Central memory CD8-positive, alpha-beta T cell (primary cell): ENCODE results near the gene PPARG.

Experiments used
- ATAC-seq: fragments of 150-1000 bp; cut with Tn5 transposase; replicated peaks from 2 replicates; pipeline ENCODE4 v1.10.0; 2022; ENCODE audit warnings: mild to moderate bottlenecking, moderate FRiP score, moderate number of reproducible peaks; ENCODE audit not compliant: poor library complexity, severe bottlenecking; ENCODE audit errors: extremely low read depth
- DNase-seq, 2 donors: peaks; one replicate each; pipeline ENCODE4 v3.0.0; 2021; ENCODE audit warnings: low spot score in 2 of 2
- H3K27ac Mint-ChIP-seq: one replicate; pipeline ENCODE4 v1.8.0; 2022; ENCODE audit warnings: low read depth, mild to moderate bottlenecking, moderate library complexity, mixed read lengths
- H3K27me3 Mint-ChIP-seq: one replicate; pipeline ENCODE4 v1.8.0; 2022; ENCODE audit warnings: mixed read lengths
- H3K36me3 Mint-ChIP-seq: one replicate; pipeline ENCODE4 v1.8.0; 2022; ENCODE audit warnings: mild to moderate bottlenecking, moderate library complexity, mixed read lengths; ENCODE audit not compliant: insufficient read depth
- H3K4me1 Mint-ChIP-seq: one replicate; pipeline ENCODE4 v1.8.0; 2022; ENCODE audit warnings: mixed read lengths
- H3K4me3 Mint-ChIP-seq: one replicate; pipeline ENCODE4 v1.8.0; 2022; ENCODE audit warnings: mild to moderate bottlenecking, moderate library complexity, mixed read lengths
- H3K9me3 Mint-ChIP-seq: one replicate; pipeline ENCODE4 v1.8.0; 2022; ENCODE audit warnings: mixed read lengths

Gene PPARG

GRCh38 chr3:12343047-12343501 lies 54.2 kb downstream of the PPARG start:
- Mint-ChIP-seq H3K27me3 (peaks cover 20% of the 10 kb centered on the region), H3K4me1 (no peaks in the 10 kb centered on the region), H3K36me3 (no peaks in the 10 kb centered on the region), H3K9me3 (no peaks in the 10 kb centered on the region), H3K27ac (no peak overlapping the region), H3K4me3 (no peak overlapping the region)
- ATAC-seq (no peak), DNase-seq (no peak)

- H3K9me3 Mint-ChIP-seq, result no peaks in the 10 kb centered on the region
- peaks cover 20% of the 10 kb centered on the region for H3K27me3 Mint-ChIP-seq
- no peaks in the 10 kb centered on the region for H3K36me3 Mint-ChIP-seq
- no peak overlapping the region for H3K27ac Mint-ChIP-seq
- no peak overlapping the region for H3K4me3 Mint-ChIP-seq
- DNase-seq (no peak), ATAC-seq (no peak)
- H3K4me1 Mint-ChIP-seq, result no peaks in the 10 kb centered on the region
Measured at GRCh38 chr3:12345141-12345561, 56.3 kb downstream of the PPARG start.

- Mint-ChIP-seq H3K9me3 (no peaks in the 10 kb centered on the region), H3K27ac (no peak overlapping the region), H3K27me3 (peaks cover 20% of the 10 kb centered on the region), H3K36me3 (no peaks in the 10 kb centered on the region), H3K4me1 (no peaks in the 10 kb centered on the region), H3K4me3 (no peak overlapping the region)
- ATAC-seq (no peak), DNase-seq (no peak)
Measured at GRCh38 chr3:12345584-12346494, 57.0 kb downstream of the PPARG start.

GRCh38 chr3:12347301-12347700 lies 58.4 kb downstream of the PPARG start:
- Mint-ChIP-seq H3K27ac (no peak overlapping the region), H3K27me3 (peaks cover 32% of the 10 kb centered on the region), H3K4me3 (no peak overlapping the region), H3K36me3 (peaks cover 1% of the 10 kb centered on the region), H3K9me3 (no peaks in the 10 kb centered on the region), H3K4me1 (no peaks in the 10 kb centered on the region)
- no peak for ATAC-seq
- DNase-seq, result no peak

- DNase-seq, result no peak
- no peaks in the 10 kb centered on the region for H3K9me3 Mint-ChIP-seq
- peaks cover 33% of the 10 kb centered on the region for H3K27me3 Mint-ChIP-seq
- peaks cover 1% of the 10 kb centered on the region for H3K36me3 Mint-ChIP-seq
- ATAC-seq, result no peak
- H3K4me3 Mint-ChIP-seq, result no peak overlapping the region
- no peaks in the 10 kb centered on the region for H3K4me1 Mint-ChIP-seq
- no peak overlapping the region for H3K27ac Mint-ChIP-seq
Measured at GRCh38 chr3:12349895-12350811, 61.3 kb downstream of the PPARG start.

- Mint-ChIP-seq H3K27ac (no peak overlapping the region), H3K36me3 (peaks cover 1% of the 10 kb centered on the region), H3K4me1 (no peaks in the 10 kb centered on the region), H3K4me3 (no peak overlapping the region), H3K9me3 (no peaks in the 10 kb centered on the region), H3K27me3 (peaks cover 23% of the 10 kb centered on the region)
- DNase-seq (no peak), ATAC-seq (no peak)
Measured at GRCh38 chr3:12351145-12351544, 62.3 kb downstream of the PPARG start.

- DNase-seq (no peak), ATAC-seq (no peak)
- H3K9me3 Mint-ChIP-seq, result no peaks in the 10 kb centered on the region
- H3K27ac Mint-ChIP-seq, result no peak overlapping the region
- H3K4me3 Mint-ChIP-seq, result no peak overlapping the region
- H3K27me3 Mint-ChIP-seq, result peaks cover 21% of the 10 kb centered on the region
- H3K4me1 Mint-ChIP-seq, result no peaks in the 10 kb centered on the region
- peaks cover 1% of the 10 kb centered on the region for H3K36me3 Mint-ChIP-seq
Measured at GRCh38 chr3:12352253-12352652, 63.4 kb downstream of the PPARG start.

- Mint-ChIP-seq H3K36me3 (peaks cover 1% of the 10 kb centered on the region), H3K4me1 (no peaks in the 10 kb centered on the region), H3K27me3 (peaks cover 21% of the 10 kb centered on the region), H3K9me3 (no peaks in the 10 kb centered on the region), H3K27ac (no peak overlapping the region), H3K4me3 (no peak overlapping the region)
- no peak for ATAC-seq
- no peak for DNase-seq
Measured at GRCh38 chr3:12352755-12353154, 63.9 kb downstream of the PPARG start.

GRCh38 chr3:12353796-12354525 lies 65.1 kb downstream of the PPARG start:
- H3K27ac Mint-ChIP-seq, result no peak overlapping the region
- H3K36me3 Mint-ChIP-seq, result peaks cover 1% of the 10 kb centered on the region
- H3K4me1 Mint-ChIP-seq, result no peaks in the 10 kb centered on the region
- H3K4me3 Mint-ChIP-seq, result no peak overlapping the region
- ATAC-seq (no peak), DNase-seq (no peak)
- H3K9me3 Mint-ChIP-seq, result no peaks in the 10 kb centered on the region
- peaks cover 20% of the 10 kb centered on the region for H3K27me3 Mint-ChIP-seq

GRCh38 chr3:12356175-12356574 lies 67.3 kb downstream of the PPARG start:
- H3K9me3 Mint-ChIP-seq, result no peaks in the 10 kb centered on the region
- H3K27me3 Mint-ChIP-seq, result peaks cover 20% of the 10 kb centered on the region
- H3K27ac Mint-ChIP-seq, result no peak overlapping the region
- ATAC-seq (no peak), DNase-seq (no peak)
- no peak overlapping the region for H3K4me3 Mint-ChIP-seq
- peaks cover 1% of the 10 kb centered on the region for H3K36me3 Mint-ChIP-seq
- H3K4me1 Mint-ChIP-seq, result no peaks in the 10 kb centered on the region

- Mint-ChIP-seq H3K4me3 (no peak overlapping the region), H3K4me1 (no peaks in the 10 kb centered on the region), H3K9me3 (no peaks in the 10 kb centered on the region), H3K36me3 (peaks cover 1% of the 10 kb centered on the region), H3K27ac (no peak overlapping the region), H3K27me3 (peaks cover 11% of the 10 kb centered on the region)
- ATAC-seq, result no peak
- no peak for DNase-seq
Measured at GRCh38 chr3:12356996-12357395, 68.1 kb downstream of the PPARG start.

- no peak overlapping the region for H3K4me3 Mint-ChIP-seq
- no peaks in the 10 kb centered on the region for H3K36me3 Mint-ChIP-seq
- H3K9me3 Mint-ChIP-seq, result no peaks in the 10 kb centered on the region
- peaks cover 7% of the 10 kb centered on the region for H3K27me3 Mint-ChIP-seq
- H3K27ac Mint-ChIP-seq, result no peak overlapping the region
- DNase-seq (no peak), ATAC-seq (no peak)
- H3K4me1 Mint-ChIP-seq, result no peaks in the 10 kb centered on the region
Measured at GRCh38 chr3:12357456-12357855, 68.6 kb downstream of the PPARG start.
